ENCODE measurements around the gene MFN2.
"Not testable (repeated sequence)": the region's sequence is repeated elsewhere in the genome, so short reads cannot be mapped to it uniquely, and the experiment has no call there.

Gene MFN2

GRCh38 chr1:12028957-12029511 is 48.8 kb downstream of the MFN2 start:
- no peak for DNase-seq

GRCh38 chr1:12029720-12030339 is 49.6 kb downstream of the MFN2 start:
- DNase-seq = no peak

GRCh38 chr1:12031039-12031980 is 51.1 kb downstream of the MFN2 start:
- DNase-seq = peak; percentile 68

DNA sequence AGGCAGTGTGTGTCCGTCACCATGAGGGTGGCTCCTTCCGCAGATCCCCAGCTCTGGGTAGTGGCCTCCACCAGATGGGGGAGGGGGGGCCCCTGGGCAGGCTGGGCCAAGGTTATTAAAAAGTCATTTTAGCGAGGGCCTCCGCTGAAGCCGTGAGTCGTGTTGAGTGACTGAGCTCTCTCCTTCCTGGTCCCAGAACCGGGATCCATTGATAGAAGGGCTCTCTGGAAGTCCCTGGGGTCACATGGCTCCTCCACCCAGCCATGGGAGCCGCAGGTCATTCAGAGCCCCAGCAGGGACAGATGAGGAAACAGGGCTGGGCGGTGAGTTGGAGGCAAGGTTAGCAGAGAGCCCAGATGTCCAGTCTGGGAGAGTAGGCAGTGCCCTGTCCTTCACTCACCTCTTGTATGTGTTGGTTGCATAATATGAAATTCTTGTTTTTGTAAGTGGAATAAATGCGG is 51.9 kb downstream of the MFN2 start:
- no peak for DNase-seq

DNA sequence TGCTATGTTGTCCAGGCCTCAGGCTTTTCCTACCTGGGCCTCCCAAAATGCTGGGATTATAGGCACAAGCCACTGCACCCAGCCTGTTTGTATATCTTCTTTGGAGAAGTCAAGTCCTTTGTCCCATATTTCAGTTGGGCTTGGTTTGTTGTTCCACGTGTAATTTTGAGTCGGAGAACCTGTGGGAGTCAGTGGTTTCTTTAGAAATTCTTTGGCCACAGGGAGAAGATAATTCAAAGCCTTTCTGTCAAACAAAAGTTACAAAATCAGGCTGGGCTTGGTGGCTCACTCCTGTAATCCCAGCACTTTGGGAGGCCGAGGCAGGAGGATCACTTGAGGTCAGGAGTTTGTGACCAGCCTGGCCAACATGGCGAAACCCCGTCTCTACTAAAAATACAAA is 53.2 kb downstream of the MFN2 start:
- not testable (repeated sequence) for DNase-seq

- no peak for DNase-seq
These were observed 54.1 kb downstream of the MFN2 start for GRCh38 chr1:12034381-12034801.

DNA sequence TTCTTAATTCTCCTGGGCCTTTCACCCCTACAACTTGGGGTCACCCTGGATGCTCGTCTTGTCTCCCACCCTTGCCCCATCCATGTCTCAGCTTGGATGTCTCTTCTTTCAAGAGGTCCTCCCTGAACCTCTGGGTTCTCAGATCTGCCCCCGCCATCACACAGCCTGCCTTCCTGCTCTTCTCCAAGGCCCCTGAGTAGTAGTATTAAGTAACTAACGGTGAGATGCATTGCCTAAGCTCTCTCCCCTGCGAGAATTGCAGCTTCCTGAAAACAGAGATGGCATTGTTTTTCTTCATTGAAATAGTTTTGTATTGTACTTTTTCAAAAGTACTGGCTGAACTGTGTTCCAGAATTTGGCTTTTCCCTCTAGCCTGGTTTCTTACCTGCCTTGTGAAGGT is 55.1 kb downstream of the MFN2 start:
- DNase-seq = no peak

- DNase-seq = no peak
These were observed 57.5 kb downstream of the MFN2 start for GRCh38 chr1:12037486-12038355.

GRCh38 chr1:12038356-12039163 is 58.3 kb downstream of the MFN2 start:
- no peak for DNase-seq

DNA sequence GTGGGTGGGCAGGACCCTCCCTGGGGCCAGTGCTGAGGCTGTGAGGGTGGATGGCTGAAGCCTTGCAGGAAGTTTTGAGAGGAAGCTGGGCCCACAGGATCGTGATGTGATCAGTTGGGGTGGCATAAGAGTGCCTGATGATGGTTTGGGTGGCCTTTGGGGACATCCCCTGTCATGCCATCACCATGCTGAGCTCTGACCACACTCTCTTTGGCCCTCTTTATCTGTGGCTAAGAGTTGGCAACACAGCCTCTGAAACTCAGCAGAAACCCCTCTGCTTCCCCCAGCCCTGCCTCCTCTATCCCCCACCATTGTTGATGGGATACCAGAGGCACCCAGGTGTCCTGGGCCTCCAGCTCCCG is 58.9 kb downstream of the MFN2 start:
- DNase-seq = no peak

DNA sequence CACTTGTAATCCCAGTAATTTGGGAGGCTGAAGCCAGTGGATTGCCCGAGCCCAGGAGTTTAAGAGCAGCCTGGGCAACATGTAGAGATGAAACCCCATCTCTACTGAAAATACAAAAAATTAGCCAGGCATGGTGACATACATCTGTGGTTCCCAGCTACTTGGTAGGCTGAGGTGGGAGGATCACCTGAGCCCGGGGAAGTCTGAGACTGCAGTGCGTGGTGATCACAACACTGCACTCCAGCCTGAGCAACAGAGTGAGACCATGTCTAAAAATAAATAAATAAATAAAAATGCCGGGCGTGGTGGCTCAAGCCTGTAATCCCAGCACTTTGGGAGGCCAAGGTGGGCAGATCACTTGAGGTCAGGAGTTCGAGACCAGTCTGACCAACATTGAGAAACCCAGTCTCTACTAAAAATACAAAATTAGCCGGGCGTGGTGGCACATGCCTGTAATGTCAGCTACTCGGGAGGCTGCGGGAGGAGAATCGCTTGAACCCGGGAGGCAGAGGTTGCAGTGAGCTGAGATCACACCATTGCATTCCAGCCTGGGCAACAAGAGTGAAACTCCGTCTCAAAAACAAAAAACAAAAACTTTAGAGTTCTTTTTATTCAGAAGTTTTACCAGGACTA is 59.7 kb downstream of the MFN2 start:
- not testable (repeated sequence) for DNase-seq

- no peak for DNase-seq
These were observed 60.3 kb downstream of the MFN2 start for GRCh38 chr1:12040457-12041051.

DNA sequence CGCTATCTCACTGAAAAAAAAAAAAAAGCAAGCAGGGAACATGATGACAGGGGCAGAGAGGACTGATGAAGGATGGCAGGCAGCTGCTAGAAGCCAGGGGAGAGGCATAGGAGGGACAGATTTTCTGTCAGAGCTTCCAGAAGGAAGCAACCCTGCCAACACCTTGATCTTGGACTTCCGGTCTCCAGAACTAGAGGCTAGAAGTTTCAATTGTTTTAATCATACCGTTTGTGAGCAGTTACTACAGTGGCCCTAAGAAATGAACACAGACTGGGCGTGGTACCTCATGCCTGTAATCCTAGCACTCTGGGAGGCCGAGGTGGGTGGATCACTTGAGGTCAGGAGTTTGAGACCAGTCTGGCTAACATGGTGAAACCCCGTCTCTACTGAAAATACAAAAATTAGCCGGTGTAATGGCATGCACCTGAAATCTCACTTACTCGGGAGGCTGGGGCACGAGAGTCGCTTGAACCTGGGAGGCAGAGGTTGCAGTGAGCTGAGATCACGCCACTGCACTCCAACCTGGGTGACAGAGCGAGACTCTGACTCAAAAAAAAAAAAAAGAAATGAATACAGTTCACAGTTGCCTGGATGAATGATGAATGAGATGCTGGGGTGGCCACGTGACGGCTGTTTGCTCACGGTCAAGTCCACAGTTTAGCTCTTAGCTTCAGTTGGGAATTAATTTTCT is 64.1 kb downstream of the MFN2 start:
- DNase-seq = not testable (repeated sequence)

- DNase-seq = no peak
These were observed 66.5 kb downstream of the MFN2 start for GRCh38 chr1:12046749-12047119.

DNA sequence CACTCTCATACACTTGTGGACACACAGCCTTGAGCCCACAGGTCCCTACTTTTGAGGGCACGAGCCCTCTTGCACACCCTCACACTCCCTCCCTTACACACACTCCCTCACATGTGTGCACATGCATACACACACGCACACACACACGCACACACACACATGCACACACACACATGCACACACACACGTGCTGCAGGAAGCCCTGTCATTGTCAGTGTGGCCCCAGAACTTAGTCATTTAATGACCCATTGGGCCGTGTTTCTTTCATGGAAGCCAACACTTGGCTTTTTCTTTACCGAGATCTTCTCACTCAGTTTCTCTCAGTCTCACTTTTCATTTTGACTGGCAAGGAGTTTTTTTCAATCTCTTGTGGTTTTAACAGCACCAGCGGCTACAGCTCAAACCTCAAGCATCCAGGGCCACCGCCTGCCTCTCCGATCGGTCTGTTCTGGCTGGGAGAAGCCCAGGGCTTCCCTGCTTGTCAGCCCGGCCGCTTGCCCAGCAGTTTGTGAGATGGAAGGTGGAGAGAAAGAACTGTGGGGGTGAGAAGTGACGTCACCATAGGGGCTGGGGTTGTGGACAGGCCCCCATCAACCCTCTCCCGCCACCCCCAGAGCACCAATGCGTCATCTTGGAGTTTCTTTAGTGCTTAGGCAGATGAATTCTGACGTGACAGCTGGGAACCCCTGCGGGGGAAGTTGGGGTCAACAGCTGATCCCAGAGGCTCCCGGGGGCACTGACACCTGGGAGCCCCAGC is 67.1 kb downstream of the MFN2 start:
- DNase-seq = peak; percentile 88

GRCh38 chr1:12048372-12048771 is 68.1 kb downstream of the MFN2 start:
- no peak for DNase-seq

DNA sequence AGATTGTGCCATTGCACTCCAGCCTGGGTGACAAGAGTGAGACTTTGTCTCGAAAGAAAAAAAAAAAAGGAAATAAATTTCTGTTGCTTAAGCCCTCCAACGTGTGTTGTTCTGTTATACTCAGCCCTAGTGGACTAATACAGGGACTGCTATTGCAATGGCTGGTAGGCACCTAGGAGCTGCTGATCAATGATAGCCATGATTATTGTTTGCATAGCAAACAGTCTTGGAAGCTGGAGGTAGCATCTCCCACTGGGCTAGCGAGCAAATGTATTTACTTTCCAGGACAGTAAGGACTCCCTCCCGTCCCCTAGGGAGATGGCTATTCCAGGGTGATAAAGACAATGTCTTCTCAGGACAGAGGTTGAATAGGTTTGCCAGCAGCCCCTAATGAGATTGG is 69.4 kb downstream of the MFN2 start:
- DNase-seq = no peak

DNA sequence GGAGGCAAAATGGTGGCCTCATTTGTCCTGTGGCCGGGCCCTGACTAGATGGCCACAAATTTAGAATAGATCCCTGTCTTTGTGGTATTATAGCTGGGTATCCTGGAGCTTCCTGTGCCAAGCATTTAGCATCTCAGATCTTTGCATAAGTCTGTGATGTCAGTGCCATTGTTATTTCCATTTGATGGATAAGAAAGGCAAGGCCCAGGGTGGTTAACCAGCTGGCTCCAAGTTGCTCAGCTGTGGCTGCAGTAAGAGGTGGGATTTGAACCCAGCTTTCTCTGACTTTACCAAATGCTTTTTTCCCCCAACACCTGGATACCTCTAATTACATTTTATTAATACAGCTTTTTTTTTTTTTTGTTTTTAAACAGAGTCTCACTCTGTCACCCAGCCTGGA is 71.1 kb downstream of the MFN2 start:
- DNase-seq = no peak

DNA sequence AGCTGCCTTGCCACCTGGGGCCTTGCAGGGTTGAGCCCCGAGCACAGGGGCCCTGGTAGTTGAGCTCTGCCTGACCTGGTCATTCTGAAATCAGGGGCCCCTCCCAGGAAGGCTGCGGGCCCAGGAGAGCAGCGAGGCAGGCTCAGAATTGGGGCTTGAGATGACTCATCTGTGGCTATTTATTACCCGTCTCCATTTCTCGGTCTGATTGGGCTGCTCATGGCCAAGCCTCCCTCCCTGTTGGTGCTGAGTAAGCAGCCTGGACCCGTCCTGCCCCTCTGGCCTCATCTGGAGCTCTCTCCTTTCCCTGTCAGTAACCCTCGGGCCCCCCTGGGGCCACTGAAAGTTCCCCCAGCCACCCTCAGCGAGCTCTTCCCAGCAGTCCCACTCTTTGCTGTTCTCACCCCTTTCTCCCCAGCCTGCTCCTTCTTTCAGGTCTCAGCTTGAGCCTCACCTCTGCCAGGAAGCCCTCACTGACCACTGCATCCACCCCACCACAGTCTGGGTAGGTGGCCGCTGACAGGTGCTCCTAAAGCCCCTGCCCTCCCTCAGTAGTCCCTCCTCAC is 71.8 kb downstream of the MFN2 start:
- DNase-seq = peak; percentile 67

Data from activated CD8-positive, alpha-beta memory T cell treated with anti-CD3 and anti-CD28 coated beads for 24 hours (primary cell).